ENCODE measurements around the gene RHCG. TPM values are rescaled to one million over a fixed set of nuclear protein-coding genes. Genes with fewer than 3 reads are reported as not detected.

Gene RHCG
- total RNA-seq, 1 experiment from 2014 or later: 3.0 TPM

DNA sequence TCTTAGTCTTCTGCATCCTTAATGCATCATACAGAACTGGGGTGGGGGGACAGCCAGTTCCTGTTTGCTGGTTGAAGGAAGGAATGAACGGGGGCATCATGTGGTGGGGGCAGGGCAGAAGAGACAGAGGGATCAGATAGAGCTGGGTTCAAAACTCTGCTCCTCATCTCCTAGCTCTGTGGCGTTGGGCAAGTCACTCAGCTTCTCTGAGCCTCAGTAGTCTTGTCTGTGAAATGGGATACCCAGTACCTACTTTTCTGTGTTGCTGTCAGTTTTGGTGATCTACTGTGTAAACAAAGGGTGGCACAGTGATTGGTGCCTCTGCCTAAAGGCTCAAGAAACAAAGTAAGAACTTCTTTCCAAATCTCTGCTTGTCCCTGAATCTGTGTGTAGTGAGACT, 36.3 kb downstream of the RHCG start:
- no peak for TF ChIP-seq SIN3A (IDR thresholded peaks at IDR 0.05; ENCODE audit: borderline replicate concordance, insufficient read depth, low read depth, low read length)
- no peak for TF ChIP-seq POLR2AphosphoS5 (IDR thresholded peaks at IDR 0.05; ENCODE audit: low read depth, low read length)
- TF ChIP-seq TCF7L2 (IDR thresholded peaks at IDR 0.05; ENCODE audit: low read depth, low read length): no peak
- TF ChIP-seq, protein P1, sequence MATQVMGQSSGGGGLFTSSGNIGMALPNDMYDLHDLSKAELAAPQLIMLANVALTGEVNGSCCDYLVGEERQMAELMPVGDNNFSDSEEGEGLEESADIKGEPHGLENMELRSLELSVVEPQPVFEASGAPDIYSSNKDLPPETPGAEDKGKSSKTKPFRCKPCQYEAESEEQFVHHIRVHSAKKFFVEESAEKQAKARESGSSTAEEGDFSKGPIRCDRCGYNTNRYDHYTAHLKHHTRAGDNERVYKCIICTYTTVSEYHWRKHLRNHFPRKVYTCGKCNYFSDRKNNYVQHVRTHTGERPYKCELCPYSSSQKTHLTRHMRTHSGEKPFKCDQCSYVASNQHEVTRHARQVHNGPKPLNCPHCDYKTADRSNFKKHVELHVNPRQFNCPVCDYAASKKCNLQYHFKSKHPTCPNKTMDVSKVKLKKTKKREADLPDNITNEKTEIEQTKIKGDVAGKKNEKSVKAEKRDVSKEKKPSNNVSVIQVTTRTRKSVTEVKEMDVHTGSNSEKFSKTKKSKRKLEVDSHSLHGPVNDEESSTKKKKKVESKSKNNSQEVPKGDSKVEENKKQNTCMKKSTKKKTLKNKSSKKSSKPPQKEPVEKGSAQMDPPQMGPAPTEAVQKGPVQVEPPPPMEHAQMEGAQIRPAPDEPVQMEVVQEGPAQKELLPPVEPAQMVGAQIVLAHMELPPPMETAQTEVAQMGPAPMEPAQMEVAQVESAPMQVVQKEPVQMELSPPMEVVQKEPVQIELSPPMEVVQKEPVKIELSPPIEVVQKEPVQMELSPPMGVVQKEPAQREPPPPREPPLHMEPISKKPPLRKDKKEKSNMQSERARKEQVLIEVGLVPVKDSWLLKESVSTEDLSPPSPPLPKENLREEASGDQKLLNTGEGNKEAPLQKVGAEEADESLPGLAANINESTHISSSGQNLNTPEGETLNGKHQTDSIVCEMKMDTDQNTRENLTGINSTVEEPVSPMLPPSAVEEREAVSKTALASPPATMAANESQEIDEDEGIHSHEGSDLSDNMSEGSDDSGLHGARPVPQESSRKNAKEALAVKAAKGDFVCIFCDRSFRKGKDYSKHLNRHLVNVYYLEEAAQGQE (IDR thresholded peaks at IDR 0.05; ENCODE audit: insufficient read depth in 1 of 2, low read depth in 2 of 2, low read length in 1 of 2): no peak
- TF ChIP-seq, protein P2, sequence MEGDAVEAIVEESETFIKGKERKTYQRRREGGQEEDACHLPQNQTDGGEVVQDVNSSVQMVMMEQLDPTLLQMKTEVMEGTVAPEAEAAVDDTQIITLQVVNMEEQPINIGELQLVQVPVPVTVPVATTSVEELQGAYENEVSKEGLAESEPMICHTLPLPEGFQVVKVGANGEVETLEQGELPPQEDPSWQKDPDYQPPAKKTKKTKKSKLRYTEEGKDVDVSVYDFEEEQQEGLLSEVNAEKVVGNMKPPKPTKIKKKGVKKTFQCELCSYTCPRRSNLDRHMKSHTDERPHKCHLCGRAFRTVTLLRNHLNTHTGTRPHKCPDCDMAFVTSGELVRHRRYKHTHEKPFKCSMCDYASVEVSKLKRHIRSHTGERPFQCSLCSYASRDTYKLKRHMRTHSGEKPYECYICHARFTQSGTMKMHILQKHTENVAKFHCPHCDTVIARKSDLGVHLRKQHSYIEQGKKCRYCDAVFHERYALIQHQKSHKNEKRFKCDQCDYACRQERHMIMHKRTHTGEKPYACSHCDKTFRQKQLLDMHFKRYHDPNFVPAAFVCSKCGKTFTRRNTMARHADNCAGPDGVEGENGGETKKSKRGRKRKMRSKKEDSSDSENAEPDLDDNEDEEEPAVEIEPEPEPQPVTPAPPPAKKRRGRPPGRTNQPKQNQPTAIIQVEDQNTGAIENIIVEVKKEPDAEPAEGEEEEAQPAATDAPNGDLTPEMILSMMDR (IDR thresholded peaks at IDR 0.05): no peak
- H3K27ac ChIP-seq (ENCODE audit: low read length): no peak overlapping the region
- H3K4me3 ChIP-seq (ENCODE audit: low read depth in 2 of 2, low read length in 2 of 2): no peak overlapping the region
- DNase-seq (ENCODE audit: low read depth, low spot score) (no peak), ATAC-seq (no peak)
- no peaks in the 10 kb centered on the region for H3K4me1 ChIP-seq (ENCODE audit: control insufficient read depth, insufficient read depth, low read length)
- intact Hi-C loops (cut with micrococcal nuclease; ENCODE audit: unreplicated experiment): no loop called here
- CTCF ChIA-PET: no interaction called here
- in situ Hi-C loops (cut with HindIII; ENCODE audit: low pct_unique_long_range_greater_than_20kb, low sequenced_read_pairs): no loop called here
- no peaks in the 10 kb centered on the region for H3K9me3 ChIP-seq (ENCODE audit: control insufficient read depth, insufficient read depth, low read depth, low read length)
- no peaks in the 10 kb centered on the region for H3K36me3 ChIP-seq (ENCODE audit: control insufficient read depth, insufficient read depth, low read length)
- H3K27me3 ChIP-seq (ENCODE audit: control insufficient read depth, insufficient read depth, low read length): no peaks in the 10 kb centered on the region
- POLR2A ChIA-PET: no interaction called here
- no TSS peak for BruUV-seq (replicated peaks)

DNA sequence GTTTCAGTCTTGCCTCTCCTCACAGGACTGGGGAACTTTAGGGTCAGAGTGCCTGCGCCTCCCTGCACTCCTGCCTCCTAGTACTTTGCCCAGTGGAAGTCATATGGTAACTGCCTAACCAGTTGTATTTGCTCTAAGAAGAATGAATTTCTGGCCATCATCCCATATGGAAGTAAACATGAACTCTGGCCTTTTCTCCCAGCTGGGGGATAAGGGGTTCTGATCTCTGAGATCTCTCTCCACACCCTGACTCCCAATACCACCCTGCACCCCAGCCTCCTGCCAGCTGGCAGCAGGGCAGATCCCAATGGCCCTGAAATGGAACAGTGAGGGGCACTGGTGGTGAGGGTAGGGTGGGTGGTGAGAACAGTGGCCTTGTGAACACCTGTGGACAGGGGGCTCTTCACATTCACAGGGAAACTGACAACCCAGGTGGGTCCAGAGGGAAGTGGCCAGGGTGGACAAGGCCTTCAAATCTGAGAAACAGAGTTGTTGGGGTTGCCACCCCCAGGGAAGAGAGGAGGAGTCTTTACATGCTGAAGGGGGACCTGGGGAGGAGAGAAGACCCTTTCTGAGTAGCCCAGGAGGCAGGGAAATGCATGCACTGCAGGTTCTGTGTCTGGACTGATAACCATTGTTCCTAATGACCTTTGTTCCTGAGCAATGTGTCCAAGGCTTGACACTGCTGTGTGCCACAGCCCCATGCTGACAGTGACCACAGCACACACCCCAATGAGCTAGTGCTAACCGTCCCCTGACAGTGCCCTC, 36.9 kb downstream of the RHCG start:
- Histone ChIP-seq H3K27ac (ENCODE audit: low read length) (no peak overlapping the region), H3K4me1 (ENCODE audit: control insufficient read depth, insufficient read depth, low read length) (no peaks in the 10 kb centered on the region), H3K36me3 (ENCODE audit: control insufficient read depth, insufficient read depth, low read length) (no peaks in the 10 kb centered on the region), H3K4me3 (ENCODE audit: low read depth in 2 of 2, low read length in 2 of 2) (no peak overlapping the region), H3K9me3 (ENCODE audit: control insufficient read depth, insufficient read depth, low read depth, low read length) (no peaks in the 10 kb centered on the region), H3K27me3 (ENCODE audit: control insufficient read depth, insufficient read depth, low read length) (no peaks in the 10 kb centered on the region)
- DNase-seq (ENCODE audit: low read depth, low spot score) (no peak), ATAC-seq (no peak)
- ChIA-PET POLR2A (no interaction called here), CTCF (no interaction called here)
- intact Hi-C loops (cut with micrococcal nuclease; ENCODE audit: unreplicated experiment) (no loop called here), in situ Hi-C loops (cut with HindIII; ENCODE audit: low pct_unique_long_range_greater_than_20kb, low sequenced_read_pairs) (no loop called here)
- no TSS peak for BruUV-seq (replicated peaks)
- no peak for TF ChIP-seq SIN3A (IDR thresholded peaks at IDR 0.05; ENCODE audit: borderline replicate concordance, insufficient read depth, low read depth, low read length)
- TF ChIP-seq, protein P2 (IDR thresholded peaks at IDR 0.05): no peak
- TF ChIP-seq, protein P1 (IDR thresholded peaks at IDR 0.05; ENCODE audit: insufficient read depth in 1 of 2, low read depth in 2 of 2, low read length in 1 of 2): no peak
- TF ChIP-seq POLR2AphosphoS5 (IDR thresholded peaks at IDR 0.05; ENCODE audit: low read depth, low read length): no peak
- TF ChIP-seq TCF7L2 (IDR thresholded peaks at IDR 0.05; ENCODE audit: low read depth, low read length): no peak
